Measurements from ENCODE around the gene STK17B. TPM values are rescaled to one million over a fixed set of nuclear protein-coding genes. Genes with fewer than 3 reads are reported as not detected.

The STK17B gene
- total and polyA plus RNA-seq, 10 of the 15 experiments (the other 5 are each of a cell fraction or from before 2014, with no cell fraction given), result 21.2 to 108 (median 53.7) TPM

- H3K27me3 ChIP-seq (replicated peaks in 1 of 2; ENCODE audit: control insufficient read depth in 2 of 2, insufficient read depth in 2 of 2, low read length in 1 of 2), result no peaks in the 10 kb centered on the region
- H3K4me3 ChIP-seq, result no peak overlapping the region
- H3K36me3 ChIP-seq (ENCODE audit: control insufficient read depth in 2 of 2, insufficient read depth in 2 of 2, low read length in 1 of 2), result no peaks in the 10 kb centered on the region
- H4K20me1 ChIP-seq (ENCODE audit: control insufficient read depth, insufficient read depth), result no peaks in the 10 kb centered on the region
- ChIA-PET RAD21 (ENCODE audit: unreplicated experiment) (interaction anchor here (0.8 to 6.3 kb wide), 32 partner anchors 11 to 154 kb away, joined by 3 to 65 read pairs (median 7); partner anchors contain the start of gene STK17B), SMC1A (ENCODE audit: uncharacterized antibody, unreplicated experiment) (interaction anchor here (0.6 to 6.0 kb wide), 31 partner anchors 8 to 259 kb away, joined by 3 to 143 read pairs (median 7); partner anchors contain the start of gene STK17B), POLR2A (interaction anchor here (0.9 to 4.0 kb wide), 25 partner anchors 8 to 102 kb away, joined by 3 to 24 read pairs (median 5); partner anchors contain the start of gene STK17B), CTCF (interaction anchor here (0.6 to 3.5 kb wide), 22 partner anchors 10 to 621 kb away, joined by 3 to 20 read pairs (median 4); partner anchors contain the start of gene STK17B)
- no peaks in the 10 kb centered on the region for H3K79me2 ChIP-seq (ENCODE audit: control insufficient read depth, insufficient read depth, low read length)
- H3K4me2 ChIP-seq (ENCODE audit: control insufficient read depth, insufficient read depth), result peak overlapping the region; percentile 47
- H3K4me1 ChIP-seq (ENCODE audit: control insufficient read depth, insufficient read depth, low read length), result peaks cover 27% of the 10 kb centered on the region
- peak; percentile 87 for ATAC-seq
- 2% methylated on average over 4 of the region's 4 CpGs for WGBS (ENCODE audit: insufficient coverage, insufficient replicate concordance, low lambda C conversion rate, missing lambda C conversion rate)
- no peak for FAIRE-seq
- H3K27ac ChIP-seq (ENCODE audit: control insufficient read depth, insufficient read depth), result peak overlapping the region; percentile 42
- in situ Hi-C loops (cut with MboI) (no loop called here), intact Hi-C loops (cut with micrococcal nuclease; ENCODE audit: unreplicated experiment) (no loop called here)
- no peak overlapping the region; the same call in none of the 2 replicates for H3K9ac ChIP-seq (ENCODE audit: control insufficient read depth, insufficient read depth, low read length)
- H3K9me3 ChIP-seq (replicated peaks; ENCODE audit: control insufficient read depth, insufficient read depth, low read length), result no peaks in the 10 kb centered on the region
- peak overlapping the region; percentile 75 for H2AFZ ChIP-seq (ENCODE audit: control insufficient read depth, low read depth, low read length)
- DNase-seq (ENCODE audit: low read depth, low spot score), result peak; percentile 71
- BruUV-seq (replicated peaks), result no TSS peak
- peak; percentile 31 to 64 for TF ChIP-seq EP300 (IDR thresholded peaks at IDR 0.05; ENCODE audit: borderline replicate concordance in 1 of 2, control insufficient read depth in 1 of 2, low read depth in 2 of 2, low read length in 2 of 2)
- TF ChIP-seq SMAD1 (IDR thresholded peaks at IDR 0.05; ENCODE audit: low read depth, partially characterized antibody), result no peak
- TF ChIP-seq TBL1XR1 (IDR thresholded peaks at IDR 0.05; ENCODE audit: low read depth, low read length), result no peak
- TF ChIP-seq PRDM15 (CRISPR knock-in tag; IDR thresholded peaks at IDR 0.05), result no peak
- peak; percentile 94 for TF ChIP-seq NR2F1 (conservative IDR thresholded peaks at IDR 0.05)
- peak; percentile 13; the same call in 1 of the 2 replicates for TF ChIP-seq CHD2 (IDR thresholded peaks at IDR 0.05; ENCODE audit: borderline replicate concordance, low read depth, low read length)
- TF ChIP-seq NFIC (IDR thresholded peaks at IDR 0.05; ENCODE audit: low read depth, low read length), result peak; percentile 34; the same call in 1 of the 2 replicates
- TF ChIP-seq PKNOX1 (IDR thresholded peaks at IDR 0.05), result peak; percentile 65
- TF ChIP-seq ZBTB40 (IDR thresholded peaks at IDR 0.05; ENCODE audit: borderline replicate concordance), result peak; percentile 64; the same call in 1 of the 2 replicates
- TF ChIP-seq MTA2 (IDR thresholded peaks at IDR 0.05; ENCODE audit: low read depth), result peak; percentile 96
- TF ChIP-seq IKZF2 (IDR thresholded peaks at IDR 0.05), result peak in 1 of 2 experiments; percentile 7; a peak in 2 of 4 replicates
These were observed 11.2 kb upstream of the STK17B start for GRCh38 chr2:196182439-196183171.

Measured in GM12878 (cell line).